Activated CD4-positive, alpha-beta T cell treated with anti-CD3 and anti-CD28 coated beads, Interleukin-2, amount 10 ng/mL, durations not matched to agents 7 days and 5 days (primary cell): ENCODE results near the gene SPIRE2. TPM values are rescaled to one million over a fixed set of nuclear protein-coding genes. Genes with fewer than 3 reads are reported as not detected.

Source experiments
- CTCF ChIA-PET: fragments of 350-600 bp; sonication (Branson Sonifier 250); formaldehyde crosslinking; loops from one replicate; lab custom pipeline; 2021; ENCODE audit warnings: antibody characterized with exemption; lab: Charles Lee
- POLR2A ChIA-PET: fragments of 350-600 bp; sonication (Branson Sonifier 250); formaldehyde crosslinking; loops from one replicate; lab custom pipeline; 2021; ENCODE audit warnings: antibody characterized with exemption; lab: Charles Lee
- DNase-seq: peaks from one replicate; pipeline ENCODE4 v3.0.0-alpha.2; 2020
- H3K27ac Mint-ChIP-seq: one replicate; pipeline ENCODE4 v1.8.0; 2021; ENCODE audit warnings: mild to moderate bottlenecking, moderate library complexity, mixed read lengths
- H3K27me3 Mint-ChIP-seq: one replicate; pipeline ENCODE4 v1.8.0; 2021; ENCODE audit warnings: mixed read lengths
- H3K36me3 Mint-ChIP-seq: one replicate; pipeline ENCODE4 v1.8.0; 2021; ENCODE audit warnings: low read depth, mixed read lengths
- H3K4me1 Mint-ChIP-seq: one replicate; pipeline ENCODE4 v1.8.0; 2021; ENCODE audit warnings: mixed read lengths
- H3K4me3 Mint-ChIP-seq: one replicate; pipeline ENCODE4 v1.8.0; 2021; ENCODE audit warnings: mild to moderate bottlenecking, moderate library complexity, mixed read lengths
- H3K9me3 Mint-ChIP-seq: one replicate; pipeline ENCODE4 v1.8.0; 2021; ENCODE audit warnings: mixed read lengths
- total RNA-seq, 2 experiments: library from RNA; stranded (reverse); gene quantifications; one replicate each; pipeline ENCODE4 v1.2.3, GENCODE V29; 2021

The SPIRE2 gene
- total RNA-seq, 2 experiments from 2014 or later = 1.1 to 1.8 TPM

DNA sequence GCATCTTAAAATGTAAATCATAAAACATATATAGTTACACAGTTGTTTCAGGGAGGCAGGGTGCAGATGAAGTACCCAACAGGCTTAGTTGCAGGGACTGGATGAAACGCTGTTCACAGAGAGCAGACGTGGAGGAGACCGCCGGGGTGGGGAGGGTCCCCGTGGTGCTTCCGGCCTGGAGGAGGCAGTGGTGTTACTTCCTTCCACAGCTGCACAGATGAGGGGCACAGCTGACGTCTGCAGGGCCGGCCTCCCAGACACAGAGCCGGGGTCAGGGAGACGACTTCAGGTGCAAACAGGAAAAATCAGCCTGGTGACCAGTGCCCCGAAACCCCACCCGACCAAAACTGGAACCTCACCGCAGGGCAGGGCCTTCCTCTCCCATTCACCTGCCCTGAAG lies 17.1 kb downstream of the SPIRE2 start:
- H3K36me3 Mint-ChIP-seq = no peaks in the 10 kb centered on the region
- peaks cover 8% of the 10 kb centered on the region for H3K27me3 Mint-ChIP-seq
- ChIA-PET POLR2A (interaction anchor here (0.7 kb wide), 1 partner anchor 13 kb away, joined by 4 read pairs; no protein-coding TSS in a partner anchor), CTCF (interaction anchor here (0.6 kb wide), 1 partner anchor 174 kb away, joined by 4 read pairs; no protein-coding TSS in a partner anchor)
- no peak for DNase-seq
- peaks cover 12% of the 10 kb centered on the region for H3K4me1 Mint-ChIP-seq
- H3K27ac Mint-ChIP-seq = peak overlapping the region; percentile 36
- no peak overlapping the region for H3K4me3 Mint-ChIP-seq
- H3K9me3 Mint-ChIP-seq = no peaks in the 10 kb centered on the region

DNA sequence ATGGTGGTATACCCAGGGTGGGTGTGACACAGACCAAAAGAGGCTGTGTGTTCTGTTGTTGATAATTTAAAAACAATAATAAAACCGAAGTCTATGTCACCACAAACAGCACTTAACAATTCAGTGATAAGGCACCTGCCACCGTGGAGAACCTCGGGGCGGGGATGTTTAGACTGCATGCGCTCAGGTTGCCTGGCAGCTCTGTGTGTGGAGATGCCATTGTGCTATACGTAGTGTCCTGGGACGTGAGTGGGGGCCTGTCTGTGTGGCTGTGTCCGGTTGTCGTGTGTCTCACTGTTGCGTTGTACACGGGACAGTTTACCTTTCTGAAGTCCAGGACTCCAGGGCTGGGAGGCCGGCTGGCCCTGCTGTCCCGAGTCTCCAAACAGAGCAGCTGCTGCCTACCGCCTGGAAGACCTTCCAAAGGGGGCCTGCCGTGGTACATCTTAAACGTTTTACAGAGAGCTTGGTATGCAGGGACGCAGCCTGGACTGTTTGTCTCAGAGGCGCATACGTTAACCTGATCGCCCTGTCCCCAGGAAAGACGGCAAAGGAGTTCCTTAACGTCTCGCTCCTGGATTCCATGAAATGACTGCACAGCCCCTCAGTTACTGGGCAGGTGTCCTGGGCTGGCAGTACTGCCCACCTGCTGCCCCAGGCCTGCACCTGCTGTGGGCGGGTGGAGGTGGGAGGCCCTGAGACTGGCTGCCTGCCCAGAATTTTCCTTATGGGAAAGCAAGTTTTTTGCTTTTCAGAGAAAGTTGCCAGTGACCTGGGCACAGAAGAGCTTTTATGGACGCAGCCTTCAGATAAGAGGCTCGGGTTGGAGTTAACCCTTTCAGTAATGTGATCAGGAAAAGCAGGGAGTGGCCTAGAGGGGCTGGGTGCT lies 19.0 kb downstream of the SPIRE2 start:
- no peak for DNase-seq
- Mint-ChIP-seq H3K27me3 (peaks cover 4% of the 10 kb centered on the region), H3K36me3 (no peaks in the 10 kb centered on the region), H3K9me3 (no peaks in the 10 kb centered on the region), H3K27ac (no peak overlapping the region), H3K4me1 (peaks cover 7% of the 10 kb centered on the region), H3K4me3 (no peak overlapping the region)
- ChIA-PET CTCF (interaction anchor here (1.1 to 1.2 kb wide), 2 partner anchors 14 to 141 kb away, joined by 3 read pairs; no protein-coding TSS in a partner anchor), POLR2A (no interaction called here)

DNA sequence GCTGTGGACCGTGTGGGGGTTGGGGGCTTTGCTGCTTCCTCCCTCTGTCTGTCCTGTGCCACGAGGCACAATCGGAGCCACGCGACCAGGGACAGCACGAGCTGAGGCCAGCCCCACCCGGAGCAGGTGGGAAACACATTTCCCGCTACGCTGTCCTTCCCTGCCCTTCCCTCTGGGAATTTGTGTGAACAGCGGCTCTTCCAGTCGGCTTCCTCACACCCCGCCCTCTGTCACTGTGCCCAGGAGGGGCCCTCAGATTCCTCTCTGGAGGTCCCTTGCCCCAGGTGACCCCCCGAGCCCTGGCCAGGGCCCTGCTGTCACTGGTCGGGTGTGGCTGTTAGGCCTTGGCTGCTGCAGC lies 19.6 kb downstream of the SPIRE2 start:
- no peaks in the 10 kb centered on the region for H3K36me3 Mint-ChIP-seq
- H3K4me1 Mint-ChIP-seq = peaks cover 7% of the 10 kb centered on the region
- DNase-seq = no peak
- ChIA-PET POLR2A (no interaction called here), CTCF (interaction anchor here (1.1 kb wide), 1 partner anchor 142 kb away, joined by 3 read pairs; no protein-coding TSS in a partner anchor)
- H3K9me3 Mint-ChIP-seq = no peaks in the 10 kb centered on the region
- H3K4me3 Mint-ChIP-seq = no peak overlapping the region
- no peak overlapping the region for H3K27ac Mint-ChIP-seq
- no peaks in the 10 kb centered on the region for H3K27me3 Mint-ChIP-seq

GRCh38 chr16:89848974-89849373 lies 20.7 kb downstream of the SPIRE2 start:
- Mint-ChIP-seq H3K27ac (no peak overlapping the region), H3K9me3 (no peaks in the 10 kb centered on the region), H3K27me3 (no peaks in the 10 kb centered on the region), H3K36me3 (no peaks in the 10 kb centered on the region), H3K4me3 (no peak overlapping the region), H3K4me1 (peaks cover 7% of the 10 kb centered on the region)
- DNase-seq = no peak
- ChIA-PET CTCF (interaction anchor here (1.6 kb wide), 1 partner anchor 11 kb away, joined by 4 read pairs; no protein-coding TSS in a partner anchor), POLR2A (no interaction called here)

GRCh38 chr16:89853306-89853993 lies 25.2 kb downstream of the SPIRE2 start:
- CTCF ChIA-PET = interaction anchor here (0.8 kb wide), 1 partner anchor 12 kb away, joined by 3 read pairs; no protein-coding TSS in a partner anchor
- Mint-ChIP-seq H3K4me3 (no peak overlapping the region), H3K36me3 (no peaks in the 10 kb centered on the region)

DNA sequence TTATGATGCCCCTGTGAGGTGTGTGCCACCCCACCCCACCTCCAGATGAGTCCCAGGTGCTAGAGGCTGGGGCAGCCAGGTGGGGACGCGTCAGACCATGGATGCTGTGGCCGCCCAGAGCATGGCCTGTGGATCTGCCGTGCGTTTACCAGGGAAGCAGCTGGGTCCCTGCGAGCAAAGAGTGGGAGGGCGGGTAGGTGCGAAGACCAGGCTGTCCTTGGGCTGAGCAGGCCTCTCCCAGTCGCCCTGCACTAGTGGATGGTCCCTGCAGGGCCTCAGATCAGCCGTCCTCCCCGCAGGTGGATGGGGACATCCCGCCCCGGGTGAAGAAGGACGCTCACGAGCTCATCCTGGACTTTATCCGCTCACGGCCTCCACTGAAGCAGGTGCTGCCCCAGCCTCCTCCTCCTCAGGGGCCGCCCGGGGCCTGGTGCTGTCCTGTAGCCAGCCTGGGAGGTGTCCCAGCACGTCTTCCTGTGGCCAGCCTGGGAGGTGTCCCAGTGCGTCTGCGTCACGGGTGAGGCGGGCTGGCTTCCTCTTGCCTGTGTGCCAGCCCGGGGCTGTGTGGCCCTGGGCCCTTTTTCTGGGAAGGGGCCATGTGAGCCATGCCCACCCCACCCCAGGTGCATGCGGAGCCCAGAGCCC lies 27.1 kb downstream of the SPIRE2 start:
- Mint-ChIP-seq H3K36me3 (no peaks in the 10 kb centered on the region), H3K4me1 (peaks cover under 1% of the 10 kb centered on the region), H3K27ac (no peak overlapping the region), H3K4me3 (no peak overlapping the region), H3K27me3 (no peaks in the 10 kb centered on the region), H3K9me3 (no peaks in the 10 kb centered on the region)
- ChIA-PET CTCF (interaction anchor here (1.6 kb wide), 1 partner anchor 156 kb away, joined by 8 read pairs; no protein-coding TSS in a partner anchor), POLR2A (no interaction called here)
- no peak for DNase-seq

More at GRCh38 chr16:89853306-89853993, 25.2 kb downstream of the SPIRE2 start:
- POLR2A ChIA-PET = no interaction called here
- Mint-ChIP-seq H3K9me3 (no peaks in the 10 kb centered on the region), H3K4me1 (no peaks in the 10 kb centered on the region), H3K27ac (no peak overlapping the region), H3K27me3 (no peaks in the 10 kb centered on the region)
- no peak for DNase-seq

DNA sequence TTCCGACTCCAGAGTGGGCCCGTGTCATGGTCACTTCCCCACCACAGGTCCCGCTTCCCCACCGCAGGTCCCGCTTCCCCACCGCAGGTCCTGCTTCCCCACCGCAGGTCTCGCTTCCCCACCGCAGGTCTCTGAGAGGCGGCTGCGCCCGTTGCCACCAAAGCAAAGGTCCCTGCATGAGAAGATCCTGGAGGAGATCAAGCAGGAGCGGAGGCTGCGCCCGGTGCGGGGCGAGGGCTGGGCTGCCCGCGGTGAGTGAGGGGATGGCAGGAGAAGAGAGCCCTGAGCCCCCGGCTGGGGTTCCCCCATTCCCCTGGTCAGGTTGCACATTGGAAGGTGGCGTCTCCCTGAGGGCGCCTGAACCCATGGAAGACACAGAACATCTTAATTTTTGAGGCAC lies 27.7 kb downstream of the SPIRE2 start:
- H3K27me3 Mint-ChIP-seq = no peaks in the 10 kb centered on the region
- ChIA-PET POLR2A (no interaction called here), CTCF (no interaction called here)
- H3K4me1 Mint-ChIP-seq = peaks cover 6% of the 10 kb centered on the region
- H3K27ac Mint-ChIP-seq = no peak overlapping the region
- no peak for DNase-seq
- H3K9me3 Mint-ChIP-seq = no peaks in the 10 kb centered on the region
- H3K4me3 Mint-ChIP-seq = no peak overlapping the region
- no peaks in the 10 kb centered on the region for H3K36me3 Mint-ChIP-seq

- H3K27ac Mint-ChIP-seq = no peak overlapping the region
- H3K4me3 Mint-ChIP-seq = no peak overlapping the region
- H3K27me3 Mint-ChIP-seq = no peaks in the 10 kb centered on the region
- DNase-seq = no peak
- H3K36me3 Mint-ChIP-seq = no peaks in the 10 kb centered on the region
- peaks cover 27% of the 10 kb centered on the region for H3K4me1 Mint-ChIP-seq
- H3K9me3 Mint-ChIP-seq = no peaks in the 10 kb centered on the region
- ChIA-PET POLR2A (no interaction called here), CTCF (interaction anchor here (1.2 to 6.5 kb wide), 5 partner anchors 41 to 158 kb away, joined by 3 to 46 read pairs (median 10); partner anchors contain the start of gene SPATA2L)
Measured at GRCh38 chr16:89858973-89859614, 30.8 kb downstream of the SPIRE2 start.

- ChIA-PET CTCF (interaction anchor here (0.7 to 6.5 kb wide), 13 partner anchors 8 to 570 kb away, joined by 3 to 46 read pairs (median 4); partner anchors contain the start of genes SPATA2L and TCF25), POLR2A (no interaction called here)
Measured at GRCh38 chr16:89859615-89860007, 31.3 kb downstream of the SPIRE2 start.

GRCh38 chr16:89860747-89861304 lies 32.6 kb downstream of the SPIRE2 start:
- DNase-seq = peak; percentile 75
- H3K4me3 Mint-ChIP-seq = no peak overlapping the region
- H3K4me1 Mint-ChIP-seq = peaks cover 39% of the 10 kb centered on the region
- POLR2A ChIA-PET = no interaction called here
- H3K36me3 Mint-ChIP-seq = peaks cover 5% of the 10 kb centered on the region
- CTCF ChIA-PET = interaction anchor here (0.6 to 6.5 kb wide), 36 partner anchors 9 to 571 kb away, joined by 3 to 46 read pairs (median 4); partner anchors contain the start of genes SPATA2L, TCF25 and TUBB3
- H3K27me3 Mint-ChIP-seq = no peaks in the 10 kb centered on the region
- H3K27ac Mint-ChIP-seq = no peak overlapping the region
- H3K9me3 Mint-ChIP-seq = no peaks in the 10 kb centered on the region

More at GRCh38 chr16:89859615-89860007, 31.3 kb downstream of the SPIRE2 start:
- Mint-ChIP-seq H3K27ac (no peak overlapping the region), H3K27me3 (no peaks in the 10 kb centered on the region), H3K36me3 (peaks cover 2% of the 10 kb centered on the region), H3K4me1 (peaks cover 32% of the 10 kb centered on the region), H3K4me3 (no peak overlapping the region), H3K9me3 (no peaks in the 10 kb centered on the region)
- no peak for DNase-seq

DNA sequence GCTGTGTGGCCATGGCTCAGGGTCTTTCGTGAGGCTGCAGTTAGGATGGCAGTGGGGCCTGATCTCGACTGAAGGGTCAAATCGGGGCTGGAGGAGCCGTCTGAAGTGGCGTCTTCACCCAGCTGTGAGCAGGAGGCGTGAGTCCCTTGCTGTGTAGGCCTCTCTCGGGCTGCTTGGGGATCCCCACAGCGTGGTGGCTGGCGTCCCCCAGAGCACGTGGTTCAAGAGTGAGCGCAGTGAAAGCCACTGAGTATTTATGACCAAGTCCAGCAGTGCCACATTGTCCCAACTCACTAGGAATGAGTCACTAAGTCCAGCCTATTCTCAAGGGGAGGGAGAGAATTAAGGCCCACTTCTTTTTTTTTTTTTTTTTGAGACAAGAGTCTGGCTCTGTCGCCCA lies 33.4 kb downstream of the SPIRE2 start:
- ChIA-PET POLR2A (no interaction called here), CTCF (interaction anchor here (0.6 to 6.5 kb wide), 20 partner anchors 8 to 197 kb away, joined by 3 to 46 read pairs (median 4); partner anchors contain the start of genes SPATA2L, TCF25 and TUBB3)
- no peaks in the 10 kb centered on the region for H3K27me3 Mint-ChIP-seq

More for the DNA sequence above, 33.4 kb downstream of the SPIRE2 start:
- Mint-ChIP-seq H3K4me3 (no peak overlapping the region), H3K27ac (no peak overlapping the region), H3K9me3 (no peaks in the 10 kb centered on the region), H3K4me1 (peaks cover 39% of the 10 kb centered on the region), H3K36me3 (peaks cover 5% of the 10 kb centered on the region)
- DNase-seq = no peak
